AG09309 (cell line): Measurements from ENCODE around the gene METTL23.

Experiments
- DNase-seq: peaks from one replicate; pipeline ENCODE4 v3.0.0-alpha.2; 2010; ENCODE audit warnings: low read depth
- H3K4me3 ChIP-seq: 2 replicates; pipeline ENCODE4 v1.5.1; 2011; ENCODE audit warnings: mild to moderate bottlenecking, low read depth, low read length, moderate library complexity; ENCODE audit not compliant: control insufficient read depth
- TF ChIP-seq, protein P1 (sequence below): IDR thresholded peaks from 2 replicates; pipeline ENCODE4 v1.5.1; 2011; ENCODE audit warnings: mild to moderate bottlenecking, low read depth, low read length, inconsistent platforms; ENCODE audit not compliant: insufficient read depth, control insufficient read depth; ENCODE audit errors: missing control alignments

METTL23 gene

DNA sequence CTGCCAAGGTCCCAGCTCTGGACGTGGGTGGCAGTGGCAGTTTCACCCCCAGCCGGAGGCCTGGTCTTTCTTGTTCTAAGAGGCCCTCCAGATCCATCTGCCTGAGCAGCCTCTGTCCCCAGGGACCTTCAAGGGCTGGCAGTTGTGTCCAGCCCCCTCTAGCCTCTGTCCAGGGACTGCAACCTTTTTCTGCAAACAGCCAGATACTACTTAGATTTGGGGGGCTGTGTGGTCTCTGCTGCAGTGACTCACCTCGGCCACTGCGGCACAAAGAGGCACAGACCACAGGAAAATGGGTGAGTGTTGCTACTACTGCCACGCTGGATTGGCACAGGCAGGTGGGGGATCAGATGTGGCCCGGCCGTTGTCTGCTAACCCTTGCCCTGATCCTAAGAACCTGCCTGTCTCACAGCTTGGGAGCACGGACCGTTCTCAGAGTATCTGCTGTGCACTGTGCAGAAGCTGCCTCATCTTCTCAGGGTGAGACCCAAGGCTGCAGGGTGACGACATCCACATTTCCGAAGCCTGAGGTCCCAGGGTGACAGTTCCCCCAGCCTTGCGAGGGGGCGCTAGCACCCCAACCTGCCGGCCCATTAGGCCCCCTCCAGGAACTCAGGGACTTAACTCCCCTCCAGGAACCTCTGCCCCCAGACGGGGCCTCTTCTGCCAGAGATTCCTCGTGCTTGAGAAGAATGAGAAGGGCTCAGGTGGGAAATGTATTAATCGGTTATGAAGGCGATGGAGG lies 43.5 kb upstream of the METTL23 start:
- TF ChIP-seq, protein P1, sequence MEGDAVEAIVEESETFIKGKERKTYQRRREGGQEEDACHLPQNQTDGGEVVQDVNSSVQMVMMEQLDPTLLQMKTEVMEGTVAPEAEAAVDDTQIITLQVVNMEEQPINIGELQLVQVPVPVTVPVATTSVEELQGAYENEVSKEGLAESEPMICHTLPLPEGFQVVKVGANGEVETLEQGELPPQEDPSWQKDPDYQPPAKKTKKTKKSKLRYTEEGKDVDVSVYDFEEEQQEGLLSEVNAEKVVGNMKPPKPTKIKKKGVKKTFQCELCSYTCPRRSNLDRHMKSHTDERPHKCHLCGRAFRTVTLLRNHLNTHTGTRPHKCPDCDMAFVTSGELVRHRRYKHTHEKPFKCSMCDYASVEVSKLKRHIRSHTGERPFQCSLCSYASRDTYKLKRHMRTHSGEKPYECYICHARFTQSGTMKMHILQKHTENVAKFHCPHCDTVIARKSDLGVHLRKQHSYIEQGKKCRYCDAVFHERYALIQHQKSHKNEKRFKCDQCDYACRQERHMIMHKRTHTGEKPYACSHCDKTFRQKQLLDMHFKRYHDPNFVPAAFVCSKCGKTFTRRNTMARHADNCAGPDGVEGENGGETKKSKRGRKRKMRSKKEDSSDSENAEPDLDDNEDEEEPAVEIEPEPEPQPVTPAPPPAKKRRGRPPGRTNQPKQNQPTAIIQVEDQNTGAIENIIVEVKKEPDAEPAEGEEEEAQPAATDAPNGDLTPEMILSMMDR, result no peak
- H3K4me3 ChIP-seq, result no peak overlapping the region
- DNase-seq, result no peak

DNA sequence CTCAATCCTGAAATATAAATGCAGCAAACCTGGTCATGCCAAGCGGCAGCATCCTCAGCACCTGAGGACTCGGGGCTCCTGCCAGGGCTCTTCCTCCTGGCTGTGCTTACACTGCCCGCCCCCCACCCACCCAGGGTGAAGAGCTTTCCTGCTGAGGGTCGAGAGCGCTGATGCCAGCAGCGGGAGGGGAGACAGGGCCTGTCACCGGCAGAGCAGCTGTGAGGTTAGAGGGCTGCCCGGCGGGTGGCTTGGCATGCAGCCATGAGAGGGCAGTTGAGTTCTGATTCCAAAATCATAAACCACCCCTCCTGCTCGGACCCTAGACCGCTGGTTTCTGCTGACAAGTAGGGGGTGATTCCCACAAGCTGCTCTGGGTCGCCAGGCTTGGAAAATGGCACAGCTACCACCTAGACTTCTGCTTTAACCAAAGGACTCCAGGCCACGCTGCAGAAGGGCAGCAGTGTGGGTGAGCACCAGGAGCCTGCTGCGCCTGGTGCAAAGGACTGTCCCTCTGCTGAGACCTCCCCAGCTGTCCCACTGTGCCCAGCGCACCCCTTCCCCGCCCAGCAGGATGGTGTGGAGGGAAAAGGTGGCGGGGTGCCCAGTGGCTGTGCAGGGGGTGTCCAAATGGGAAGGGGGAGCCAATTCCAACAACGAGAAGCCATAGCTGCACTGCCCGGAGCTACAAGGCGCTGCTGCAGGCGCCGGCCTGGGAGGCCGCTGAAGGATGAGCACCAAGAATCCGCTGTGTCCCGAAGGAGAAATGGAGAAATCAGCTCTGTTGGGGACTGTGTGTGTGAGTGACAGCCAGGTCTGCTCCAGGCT lies 42.5 kb upstream of the METTL23 start:
- no peak for DNase-seq
- TF ChIP-seq, protein P1, result no peak
- no peak overlapping the region for H3K4me3 ChIP-seq

DNA sequence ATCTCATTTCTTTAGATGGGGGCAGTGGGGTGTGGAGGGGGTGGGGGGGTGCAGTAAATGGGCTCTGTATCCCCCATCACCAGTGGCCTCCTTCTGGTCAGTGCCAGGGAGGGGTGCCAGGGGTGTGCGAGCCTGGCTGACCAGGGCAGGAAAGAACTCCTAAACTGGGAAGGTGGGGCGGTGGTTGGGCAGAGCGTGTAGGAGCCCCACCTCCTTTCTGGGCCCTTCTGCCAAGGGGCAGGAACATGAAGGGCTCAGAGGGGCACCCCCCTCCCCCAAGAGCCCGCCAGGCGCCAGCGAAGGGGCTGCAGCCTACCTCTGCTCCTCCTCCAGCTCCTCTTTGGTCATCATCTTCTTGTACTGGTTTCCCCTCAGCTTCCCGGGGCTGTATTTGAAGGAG lies 41.9 kb upstream of the METTL23 start:
- TF ChIP-seq, protein P1, result no peak
- no peak for DNase-seq
- no peak overlapping the region for H3K4me3 ChIP-seq

DNA sequence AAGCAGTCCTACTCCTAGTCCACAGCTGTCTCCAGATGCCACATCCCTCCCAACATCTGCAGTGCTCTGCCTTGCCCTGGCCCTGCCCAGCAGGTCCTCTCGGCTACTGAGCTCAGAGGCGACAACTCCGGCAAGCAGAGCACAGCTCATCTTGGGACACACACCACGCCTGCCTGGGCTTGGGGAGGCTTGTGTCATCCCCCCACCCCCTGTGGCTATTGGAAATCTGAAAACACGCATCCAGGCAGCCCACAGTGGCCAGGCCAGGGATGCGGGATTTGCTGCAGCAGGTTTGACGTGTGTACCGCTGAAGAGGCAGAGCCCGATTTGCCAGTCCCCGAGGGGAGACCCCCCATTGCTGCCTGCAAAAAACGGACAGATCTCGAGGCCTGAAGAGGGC lies 41.3 kb upstream of the METTL23 start:
- H3K4me3 ChIP-seq, result no peak overlapping the region
- no peak for DNase-seq
- TF ChIP-seq, protein P1, result no peak

DNA sequence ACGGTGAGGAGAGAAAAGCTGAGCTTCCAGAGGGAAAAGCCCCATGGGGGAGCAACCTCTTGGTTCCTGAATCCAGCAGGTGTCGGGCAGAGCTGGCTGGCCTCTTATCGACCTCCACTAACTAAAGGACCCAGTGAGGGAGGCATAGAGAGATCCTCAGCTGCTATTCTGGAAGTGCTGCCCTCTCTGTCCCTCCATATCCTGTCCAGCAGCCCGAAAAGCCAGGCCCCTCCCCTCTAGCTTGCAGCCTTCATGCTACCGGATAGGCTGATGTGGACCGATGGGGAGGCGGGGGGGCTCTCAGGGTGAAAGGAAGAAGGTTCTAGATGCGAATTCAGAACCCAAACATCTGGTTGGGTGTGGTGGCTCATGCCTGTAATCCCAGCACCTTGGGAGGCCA lies 40.8 kb upstream of the METTL23 start:
- no peak overlapping the region for H3K4me3 ChIP-seq
- TF ChIP-seq, protein P1, result no peak
- no peak for DNase-seq

DNA sequence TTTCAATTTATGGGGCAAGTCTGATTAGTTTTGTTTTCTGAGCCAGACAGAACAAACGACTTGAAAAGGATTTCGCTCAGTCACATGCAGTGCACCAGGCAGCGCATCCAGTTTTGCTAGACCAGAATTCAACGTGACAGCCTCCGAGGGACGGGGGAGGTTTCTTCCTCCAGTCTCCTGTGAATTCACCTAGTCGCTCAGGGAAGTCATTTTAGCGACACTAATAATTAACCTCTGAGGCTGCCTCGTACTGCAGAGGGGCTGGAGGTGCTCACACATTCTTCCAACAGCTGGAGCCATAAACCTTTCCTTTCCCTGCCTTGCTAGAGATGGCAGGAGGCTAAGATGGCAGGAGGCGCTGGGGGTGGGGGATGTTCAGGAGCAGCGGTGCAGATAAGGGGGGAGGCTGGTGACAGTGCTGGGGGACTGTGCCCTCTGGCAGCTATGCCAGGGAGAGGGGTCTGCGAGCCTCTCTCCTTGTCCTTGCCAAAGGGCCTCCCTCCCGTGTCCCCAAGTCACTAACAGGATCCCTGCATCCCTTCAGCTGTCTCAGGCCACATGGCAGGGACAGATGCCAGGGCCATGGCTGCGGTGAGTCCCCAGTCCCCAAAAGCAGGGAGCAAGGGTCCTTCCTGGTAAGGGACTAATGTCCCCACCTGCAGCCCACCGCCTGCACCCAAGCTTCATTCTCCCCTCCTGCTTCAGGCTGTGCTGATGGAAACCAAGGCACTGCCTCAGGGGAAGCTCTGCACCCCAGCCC lies 39.9 kb upstream of the METTL23 start:
- TF ChIP-seq, protein P1, result no peak
- no peak for DNase-seq
- no peak overlapping the region for H3K4me3 ChIP-seq
